Endothelial cell of hepatic sinusoid (primary cell): ENCODE measurements around the gene TBX1.

ENCODE experiments used
- in situ Hi-C: cut with HindIII; loops from 2 replicates; pipeline ENCODE4 v1.10.0; 2017; ENCODE audit warnings: low sequenced_read_pairs

Gene TBX1

DNA sequence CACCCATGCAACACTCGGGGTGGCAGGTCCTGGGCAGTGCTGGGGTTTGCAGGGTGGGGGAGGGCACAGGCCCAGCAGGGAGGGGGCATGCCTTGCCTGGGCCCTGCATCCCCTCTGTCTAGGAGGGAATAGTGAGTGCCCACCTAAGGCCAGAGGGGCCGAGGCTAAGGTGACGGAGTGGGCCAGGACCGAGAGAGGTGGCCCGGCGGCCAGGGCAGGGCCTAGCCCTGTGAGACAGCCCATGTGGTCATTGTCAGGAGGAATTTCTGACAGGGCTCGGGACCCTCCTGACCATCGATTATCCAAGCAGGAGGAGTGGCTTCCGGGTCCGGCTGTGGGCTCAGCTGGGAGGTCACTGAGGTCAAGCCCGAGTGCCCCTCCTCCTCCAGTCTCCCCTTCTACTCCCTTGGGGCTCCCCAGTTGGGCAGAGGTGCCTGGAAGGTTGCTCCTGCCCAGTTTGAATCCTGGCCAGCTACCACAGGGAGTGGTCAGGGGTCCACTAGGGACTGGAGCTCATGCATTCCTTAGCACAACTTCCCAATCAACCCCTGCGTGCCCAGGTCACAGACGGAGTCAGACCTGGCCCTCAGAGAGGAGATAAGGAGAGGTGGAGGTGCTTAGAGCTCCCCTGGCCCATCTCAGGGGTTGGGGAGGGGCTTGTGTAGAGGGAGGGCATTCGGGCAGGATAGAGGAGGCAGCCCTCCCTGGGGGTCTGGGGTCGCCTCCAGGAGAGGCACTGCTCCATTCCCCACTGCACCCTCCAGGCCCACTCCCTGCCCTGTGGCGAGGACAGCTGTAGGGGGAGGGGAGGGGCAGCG is 22.5 kb upstream of the TBX1 start:
- in situ Hi-C loops, result no loop called here

DNA sequence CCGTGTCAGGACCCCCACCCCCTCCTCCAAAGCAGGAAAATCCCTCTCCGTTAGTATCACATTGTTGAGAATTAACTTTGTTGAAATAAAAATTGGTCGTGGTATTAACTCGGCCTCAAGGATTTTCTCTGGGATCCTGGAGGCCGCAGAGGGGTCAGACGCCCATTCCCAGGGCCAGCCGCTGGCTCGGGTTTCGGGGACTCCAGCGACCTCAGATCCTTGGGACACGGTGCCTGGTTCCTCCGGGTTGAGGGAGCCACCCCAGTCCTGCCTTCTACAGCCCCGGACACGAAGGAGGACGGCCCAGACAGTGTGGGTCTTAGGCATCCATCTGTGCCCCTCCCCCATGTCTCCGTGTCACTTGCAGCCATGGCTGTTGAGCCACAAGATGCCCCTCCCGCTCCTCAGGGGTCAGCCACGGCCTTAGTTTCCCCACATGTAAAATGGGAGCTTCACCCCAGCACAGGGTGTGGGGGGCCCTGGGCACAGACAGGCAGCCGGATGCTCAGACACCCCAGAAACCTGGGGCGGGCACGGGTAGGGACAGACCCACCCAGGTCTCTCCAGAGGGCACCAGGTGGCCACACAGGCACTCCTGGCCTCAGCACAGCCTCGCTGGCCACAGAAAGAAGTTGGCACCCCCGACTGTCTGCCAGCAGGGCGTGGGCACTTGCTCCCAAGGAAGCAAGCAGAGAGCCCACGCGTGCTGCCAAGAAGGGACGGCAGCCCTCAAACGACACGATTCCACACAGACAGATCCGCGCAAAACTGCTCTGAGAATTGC is 21.7 kb upstream of the TBX1 start:
- in situ Hi-C loops, result no loop called here

DNA sequence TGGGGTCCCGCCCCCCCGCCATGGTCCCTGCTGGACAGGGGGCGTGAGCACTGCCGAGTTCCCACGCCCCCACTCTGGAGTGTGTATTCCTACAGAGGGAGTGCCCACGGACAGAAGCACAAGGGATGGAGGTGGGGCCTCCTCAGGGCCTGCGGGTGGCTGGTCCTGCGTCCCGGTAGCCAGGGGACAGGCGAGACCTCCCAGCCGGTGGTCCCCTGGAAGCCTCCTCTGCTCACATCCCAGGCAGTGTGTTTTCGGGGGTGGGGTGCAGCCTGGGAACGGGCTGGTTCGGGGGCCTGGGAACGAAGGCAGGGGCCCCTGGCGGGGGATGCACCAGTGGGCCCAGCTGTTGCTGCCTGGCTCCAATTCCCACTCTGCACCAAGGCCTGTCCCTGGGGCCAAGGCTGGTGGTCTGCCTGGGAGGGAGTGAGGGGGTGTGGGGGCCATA is 21.1 kb upstream of the TBX1 start:
- in situ Hi-C loops, result no loop called here

DNA sequence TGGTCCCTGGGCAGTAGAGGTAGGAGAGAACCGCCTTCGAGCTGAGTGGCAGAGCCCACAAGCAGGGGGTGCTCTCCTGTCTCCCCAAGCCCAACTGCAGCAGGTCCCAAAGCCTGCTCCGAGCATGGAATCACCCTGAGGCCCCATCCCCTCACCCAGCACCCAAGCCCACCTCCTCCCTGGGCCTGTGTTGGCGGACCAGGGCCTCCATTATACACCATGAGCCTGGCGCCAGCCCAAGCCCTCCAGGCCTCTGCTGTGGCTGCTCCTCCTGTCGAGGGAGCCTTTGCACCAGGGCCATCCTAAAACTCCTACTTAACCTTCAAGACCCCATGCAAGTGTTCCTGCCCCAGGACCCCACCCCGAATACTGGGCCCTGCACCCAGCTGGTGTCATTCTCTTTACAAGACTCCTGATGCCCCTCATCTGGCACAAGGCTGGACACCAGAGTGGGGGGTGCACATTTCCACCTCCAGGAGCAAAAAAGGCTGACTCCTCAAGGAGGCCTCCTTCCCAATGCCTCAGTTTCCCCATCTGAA is 20.6 kb upstream of the TBX1 start:
- in situ Hi-C loops, result no loop called here

DNA sequence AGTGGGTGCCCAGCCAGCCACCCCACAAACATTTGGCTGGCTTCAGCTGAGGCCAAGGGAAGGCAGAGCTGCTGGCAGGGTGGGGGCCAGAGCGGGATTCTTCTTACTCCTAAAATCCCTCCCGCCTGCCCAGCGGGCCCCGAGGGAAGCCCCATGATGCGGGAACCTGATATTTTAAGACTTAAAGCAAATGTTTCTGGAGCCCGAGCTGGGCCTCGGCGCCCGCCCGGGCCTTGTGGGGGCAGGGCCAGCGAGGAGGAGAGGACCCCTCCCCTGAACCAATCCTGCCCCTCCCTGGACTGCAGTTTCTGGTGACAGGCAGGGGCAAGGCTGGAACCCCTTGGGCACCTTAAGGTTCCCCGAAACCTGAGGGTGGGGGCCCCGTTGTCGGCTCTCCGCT is 20.0 kb upstream of the TBX1 start:
- in situ Hi-C loops, result no loop called here

DNA sequence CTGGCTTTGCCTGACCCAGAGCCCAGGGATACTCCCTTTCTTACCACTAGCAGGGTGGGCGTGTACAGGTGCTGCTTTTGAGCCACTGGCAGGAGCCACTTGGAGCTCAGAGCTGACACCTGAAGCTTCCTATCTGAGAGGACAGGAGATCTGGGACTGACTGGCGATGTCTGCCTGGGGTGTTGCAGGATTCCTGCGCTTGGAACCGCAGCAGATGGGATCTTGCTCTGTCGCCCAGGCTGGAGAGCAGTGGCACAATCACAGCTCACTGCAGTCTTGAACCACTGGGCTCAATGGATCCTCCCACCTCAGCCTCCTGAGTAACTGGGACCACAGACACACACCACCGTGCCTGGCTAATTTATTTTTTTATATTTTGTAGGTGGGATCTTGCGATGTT is 19.5 kb upstream of the TBX1 start:
- in situ Hi-C loops, result no loop called here

DNA sequence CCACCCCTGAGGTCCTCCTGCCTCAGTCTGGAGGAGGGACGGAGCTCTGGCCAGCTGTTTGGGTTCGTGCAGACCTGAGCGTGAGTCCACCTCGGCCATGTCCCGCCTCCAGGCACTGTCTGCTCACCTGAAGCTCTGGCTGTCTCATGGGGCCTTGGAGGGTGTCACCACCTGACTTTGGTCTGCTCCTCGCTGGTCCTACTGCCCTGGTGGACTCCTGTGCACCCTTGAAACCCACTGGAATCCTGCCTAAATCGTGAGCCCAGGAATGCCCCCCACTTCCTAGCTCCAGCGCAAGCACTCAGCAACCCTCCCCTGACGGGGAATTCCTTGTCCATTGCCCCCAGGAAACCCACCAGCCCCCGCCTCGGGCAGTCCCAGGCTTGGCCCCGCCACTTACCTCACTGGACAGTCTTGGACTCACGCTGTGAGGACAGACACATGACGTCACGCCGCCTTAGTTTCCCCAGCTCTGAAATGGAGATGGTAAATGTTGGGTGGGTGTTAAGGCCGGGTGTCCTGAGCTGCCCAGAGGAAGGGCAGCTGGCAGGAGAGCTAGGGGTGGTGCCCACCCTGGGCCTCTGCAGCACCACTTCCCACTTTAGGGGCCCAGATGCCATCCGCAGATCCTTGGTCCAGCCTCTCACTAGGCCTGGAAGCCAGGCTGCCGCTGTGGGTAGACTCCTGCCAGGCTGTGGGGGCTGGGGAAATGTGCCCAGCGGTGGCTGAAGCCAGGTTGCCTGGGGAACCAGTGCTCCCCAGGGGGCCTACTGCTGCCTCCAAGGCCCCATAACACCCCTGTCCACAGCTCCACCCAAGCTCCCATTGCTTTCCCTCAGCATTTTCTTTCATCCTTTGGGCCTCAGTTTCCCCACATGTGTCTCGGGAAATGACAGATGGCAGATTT is 18.2 kb upstream of the TBX1 start:
- in situ Hi-C loops, result no loop called here

DNA sequence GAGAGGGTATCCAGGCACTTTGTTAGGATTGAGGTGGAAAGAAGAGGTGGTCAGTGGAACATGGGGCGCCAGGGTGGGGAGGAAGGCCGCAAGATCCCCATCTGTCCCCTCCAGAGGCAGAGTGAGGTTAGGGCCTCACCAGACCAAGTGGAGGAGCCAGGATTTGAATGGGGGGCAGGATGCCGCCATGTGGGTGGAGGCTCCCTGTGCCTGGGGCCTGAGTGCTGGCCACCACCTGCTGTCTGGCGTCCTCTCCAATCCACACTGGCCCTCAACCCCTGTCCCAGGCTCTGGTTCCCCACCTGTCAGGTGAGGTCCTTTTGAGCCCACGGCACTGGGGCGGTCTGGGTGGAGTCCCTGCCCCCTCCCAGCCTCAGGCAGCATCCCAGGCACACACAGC is 17.5 kb upstream of the TBX1 start:
- in situ Hi-C loops, result no loop called here

DNA sequence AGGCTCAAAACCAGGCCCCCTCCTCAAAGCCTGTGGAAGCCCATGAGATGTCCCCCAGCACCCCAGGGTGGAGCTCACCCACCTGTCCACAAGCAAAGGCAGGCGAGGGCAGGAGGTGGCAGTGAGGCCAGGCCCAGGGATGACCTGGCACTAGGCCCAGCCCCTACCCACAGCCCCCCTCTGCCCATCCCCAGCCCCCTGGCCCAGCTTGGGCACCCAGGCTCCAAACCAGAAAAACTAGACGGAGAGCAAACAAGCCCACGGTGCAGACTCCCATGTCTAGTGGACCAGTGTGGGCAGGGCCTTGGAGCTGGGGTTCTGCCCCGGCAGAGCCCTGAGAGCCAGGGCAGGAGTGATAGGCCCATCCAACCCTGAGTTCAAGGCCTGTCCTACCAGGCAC is 16.9 kb upstream of the TBX1 start:
- in situ Hi-C loops, result no loop called here

DNA sequence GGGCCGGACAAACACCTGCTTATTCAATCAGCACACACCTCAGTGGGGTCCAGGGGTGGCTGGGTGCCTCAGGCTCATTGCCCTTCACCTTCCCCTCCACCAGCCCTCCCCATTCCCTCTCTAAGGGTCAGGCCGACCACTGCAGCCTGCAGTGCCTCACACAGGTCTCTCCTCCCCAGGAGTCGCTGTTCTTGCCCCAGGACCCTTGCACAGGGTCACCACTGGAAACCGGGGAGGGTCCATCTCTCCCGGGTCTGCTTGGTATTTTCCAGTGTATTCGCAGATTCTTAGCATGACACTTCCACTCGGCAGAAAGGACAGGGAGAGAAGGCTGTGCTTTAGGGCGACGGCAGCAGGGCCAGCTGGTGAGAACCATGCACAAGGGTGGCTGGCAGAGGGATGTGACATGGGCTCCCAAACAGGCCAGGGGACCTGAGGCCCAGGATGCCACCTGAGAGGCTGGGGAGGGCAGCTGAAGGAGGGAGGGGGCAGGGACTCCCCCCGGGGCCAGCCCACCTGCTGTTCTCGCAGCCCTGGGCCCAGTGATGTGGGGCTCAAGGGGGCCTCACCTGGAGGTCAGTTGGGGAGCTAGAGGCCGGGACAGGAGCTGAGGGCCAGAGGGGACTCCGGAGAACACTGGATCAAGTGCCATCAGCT is 16.1 kb upstream of the TBX1 start:
- in situ Hi-C loops, result no loop called here

DNA sequence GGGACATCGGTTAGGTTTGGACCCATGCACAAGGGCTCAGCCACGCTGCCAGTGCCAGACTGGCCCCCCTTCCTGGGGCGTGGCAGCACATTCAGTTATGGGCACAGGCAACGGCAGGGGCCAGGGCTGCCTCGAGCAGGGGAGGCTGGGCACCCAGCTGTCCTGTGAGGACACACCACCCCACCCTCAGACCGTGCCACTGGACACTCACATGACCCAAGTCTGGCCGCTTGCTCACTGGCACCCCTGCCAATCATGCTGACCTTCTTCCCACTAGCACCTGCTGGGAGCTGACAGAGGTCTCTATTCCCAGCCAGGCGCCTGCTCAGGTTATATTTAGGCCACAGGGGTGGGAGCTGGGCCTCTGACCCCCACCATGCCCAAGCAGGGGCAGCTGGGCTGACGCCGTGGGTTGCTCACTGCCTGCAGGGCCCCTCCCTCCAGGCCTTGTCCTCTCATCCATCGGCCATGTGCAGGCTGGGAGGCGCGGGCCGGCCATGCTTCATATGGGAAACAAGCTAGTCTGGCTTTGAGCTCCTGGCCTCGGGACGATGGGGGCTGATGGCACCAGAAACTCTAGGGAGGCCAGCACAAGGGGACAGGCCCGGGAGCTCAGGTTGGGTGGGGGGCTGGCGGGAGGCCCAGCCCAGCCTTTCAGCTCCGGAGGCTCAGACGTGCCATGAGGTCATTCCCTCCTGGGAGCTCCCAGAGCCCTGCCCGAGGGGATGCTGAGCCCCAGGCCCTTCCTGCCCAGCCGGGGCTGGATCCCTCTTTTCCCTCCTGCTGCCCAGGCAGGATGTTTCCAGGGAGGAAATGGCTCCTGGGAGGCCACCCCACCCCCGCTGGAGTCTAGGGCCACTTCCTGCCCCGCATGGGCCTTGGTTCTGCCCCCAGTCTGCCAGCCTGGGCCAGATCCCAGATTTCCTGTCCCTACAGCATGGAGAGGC is 15.2 kb upstream of the TBX1 start:
- in situ Hi-C loops, result no loop called here

DNA sequence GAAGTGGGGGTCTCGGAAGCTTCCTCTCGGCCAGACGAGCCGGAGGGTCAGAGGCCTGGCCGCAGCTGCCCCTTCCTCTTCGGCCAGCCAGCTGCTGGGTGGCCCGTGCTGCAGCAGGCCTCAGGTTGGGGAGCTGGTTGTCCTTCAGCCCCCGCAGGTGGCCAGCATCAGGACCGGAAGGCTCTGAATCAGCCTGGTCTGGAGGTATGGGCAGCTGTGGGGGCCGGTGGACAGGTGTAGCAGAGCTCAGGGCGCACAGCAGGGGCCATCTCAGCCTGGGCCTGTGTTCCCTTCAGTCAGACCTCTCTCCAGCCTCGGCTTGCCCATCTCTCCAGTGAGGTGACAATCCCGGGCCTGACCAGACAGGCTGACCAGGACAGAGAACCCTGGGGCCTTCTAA is 13.9 kb upstream of the TBX1 start:
- in situ Hi-C loops, result no loop called here

DNA sequence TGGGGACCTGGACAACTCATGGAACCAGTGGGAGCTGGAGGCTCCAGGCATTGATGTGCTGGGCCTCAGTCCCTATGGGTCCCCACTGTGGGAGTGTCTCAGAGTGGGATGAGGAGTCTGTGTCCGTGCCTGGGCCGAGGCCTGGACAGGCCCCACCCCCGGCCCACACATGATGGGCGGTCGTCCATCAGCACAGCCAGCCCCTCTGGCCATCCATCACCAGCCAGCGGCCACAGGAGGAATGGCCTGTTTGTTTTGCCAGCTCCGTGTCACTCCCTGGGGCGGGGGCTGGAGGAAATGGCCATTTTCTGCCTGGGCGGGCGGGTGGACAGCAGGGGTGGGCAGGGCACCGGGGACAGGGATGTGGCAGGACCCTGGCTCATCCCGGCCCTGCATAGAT is 13.0 kb upstream of the TBX1 start:
- in situ Hi-C loops, result no loop called here

DNA sequence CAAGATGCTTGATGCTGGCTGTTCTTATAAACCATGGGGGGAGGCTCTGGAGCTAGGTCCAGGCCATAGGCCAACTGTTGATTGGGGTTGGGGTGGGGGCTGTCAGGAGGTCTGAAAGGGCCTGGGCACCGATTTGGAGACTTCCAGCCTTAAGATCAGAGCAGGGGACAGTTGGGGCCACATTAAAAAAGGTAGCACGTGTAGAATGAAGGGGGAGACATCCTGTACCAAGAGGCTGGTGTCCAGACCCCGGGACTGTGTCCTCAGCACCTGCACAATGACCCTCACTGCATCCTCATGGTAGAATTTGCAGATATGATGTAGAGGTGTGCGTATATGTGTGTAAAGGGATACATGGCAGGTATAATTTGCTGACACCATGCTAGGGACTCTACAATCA is 12.4 kb upstream of the TBX1 start:
- in situ Hi-C loops, result no loop called here

DNA sequence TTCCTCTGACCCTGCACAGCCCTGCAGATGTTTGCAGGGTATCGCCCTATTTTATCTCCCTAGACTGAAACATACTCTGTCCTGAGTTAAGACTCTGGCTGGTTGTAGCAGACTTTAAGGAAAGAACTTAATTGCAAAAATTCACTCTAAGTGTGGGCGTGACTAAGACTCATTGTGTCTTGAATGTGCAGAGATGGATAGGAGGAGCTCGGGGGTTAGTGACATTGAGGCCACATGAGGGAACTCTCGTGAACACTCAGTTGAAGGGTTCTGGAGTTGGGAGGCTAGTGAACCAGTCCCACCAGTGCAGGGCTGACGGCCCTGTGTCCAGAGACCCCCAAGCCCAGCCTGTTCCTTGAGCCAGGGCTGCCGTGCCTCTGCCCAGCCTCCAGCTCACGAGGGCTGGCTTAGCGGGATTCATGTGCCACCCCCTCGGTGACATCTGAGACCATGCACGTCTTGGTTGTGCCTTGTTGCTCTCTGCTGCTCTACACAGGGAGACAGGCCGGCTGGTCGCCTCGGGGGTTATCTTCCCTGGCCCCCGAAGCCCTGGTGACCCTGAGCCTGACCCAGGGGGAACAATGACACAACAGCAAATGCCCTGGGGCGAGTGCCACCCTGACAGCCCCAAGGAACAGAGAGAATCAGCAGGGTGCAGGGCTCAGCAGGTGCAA is 11.4 kb upstream of the TBX1 start:
- in situ Hi-C loops, result no loop called here

DNA sequence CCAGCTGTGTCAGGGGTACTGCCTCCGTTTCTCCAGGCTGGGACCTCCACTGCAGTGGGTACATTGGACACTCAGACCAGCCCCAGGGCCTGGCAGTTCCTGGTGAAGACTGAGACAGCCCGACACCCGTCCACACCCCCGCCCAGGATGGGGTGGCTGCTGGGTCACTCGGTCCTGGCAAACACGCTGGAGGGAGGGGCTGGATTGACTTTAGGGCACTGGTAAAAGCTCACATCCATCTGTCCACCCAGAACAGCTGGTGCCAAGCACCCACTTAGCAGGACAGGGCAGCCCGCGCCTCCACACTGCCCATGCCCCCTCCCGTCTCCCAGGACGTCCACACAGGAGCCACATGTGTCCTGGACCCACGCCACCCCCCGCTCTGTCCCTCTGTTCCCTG is 10.7 kb upstream of the TBX1 start:
- in situ Hi-C loops, result no loop called here

DNA sequence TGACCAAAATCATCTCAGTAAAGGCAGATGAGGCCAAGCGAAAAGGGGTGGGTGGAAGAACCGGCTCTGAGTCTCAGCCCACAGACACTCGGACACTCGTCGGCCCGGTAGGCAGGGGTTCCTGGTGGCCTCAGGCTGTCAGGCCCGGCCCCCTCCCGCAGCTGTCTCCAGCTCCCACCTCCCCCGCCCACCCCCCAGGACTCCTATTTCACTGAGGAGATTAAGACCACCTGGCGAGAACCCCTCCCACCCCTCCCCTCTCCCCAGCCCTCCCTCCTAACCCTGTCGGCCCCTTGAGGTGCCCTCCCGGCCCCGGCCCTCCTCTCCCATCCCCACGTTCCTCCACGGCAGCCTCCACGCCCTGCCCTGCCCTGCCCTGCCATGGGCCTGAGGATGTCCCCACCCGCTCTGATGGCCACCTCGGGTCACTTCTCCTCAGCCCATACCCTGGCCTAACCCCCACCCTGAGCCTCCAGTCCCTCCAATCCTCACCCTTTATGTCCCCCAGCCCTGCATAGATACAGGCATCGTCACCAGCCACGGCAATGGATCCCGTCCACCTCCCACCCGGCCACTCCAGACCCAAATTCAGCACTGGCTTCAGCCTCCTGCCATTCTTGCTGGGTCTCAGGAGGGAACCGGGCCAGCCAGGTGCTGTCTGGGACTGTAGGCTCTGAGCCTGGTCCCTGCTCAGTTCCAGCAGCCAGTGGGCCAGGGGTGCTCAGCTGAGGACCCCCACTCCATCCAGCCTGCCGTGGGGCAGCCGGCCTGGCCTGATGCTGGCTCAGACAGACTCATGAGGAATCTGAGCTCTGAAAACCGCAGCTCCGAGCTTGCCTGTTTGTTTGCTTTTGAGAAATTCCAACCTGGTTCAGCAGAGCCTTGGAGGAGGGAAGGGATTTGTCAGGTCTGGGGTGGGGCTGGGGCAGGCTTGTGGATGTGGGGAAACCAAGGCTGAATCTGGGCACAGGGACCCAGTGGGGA is 9.8 kb upstream of the TBX1 start:
- in situ Hi-C loops, result no loop called here
